Hematopoietic multipotent progenitor cell treated with erythropoietin and hydrocortisone succinate and interleukin-3 and kit ligand, for 15 days (in vitro differentiated cells): ENCODE data around the gene DAGLB.
"Not testable (repeated sequence)": the region's sequence is repeated elsewhere in the genome, so short reads cannot be mapped to it uniquely, and the experiment has no call there.

Experiments used
- DNase-seq: peaks from one replicate; pipeline ENCODE4 v3.0.0-alpha.2; 2015; ENCODE audit warnings: low spot score

Gene DAGLB

GRCh38 chr7:6447581-6448199, at the start of gene DAGLB:
TSS of gene DAGLB (minus strand) at chr7:6447954. CDS start at chr7:6447842, 112 bp downstream.
- DNase-seq, result peak; percentile 98

- no peak for DNase-seq
Measured at GRCh38 chr7:6497637-6497905, 49.8 kb upstream of the DAGLB start.

DNA sequence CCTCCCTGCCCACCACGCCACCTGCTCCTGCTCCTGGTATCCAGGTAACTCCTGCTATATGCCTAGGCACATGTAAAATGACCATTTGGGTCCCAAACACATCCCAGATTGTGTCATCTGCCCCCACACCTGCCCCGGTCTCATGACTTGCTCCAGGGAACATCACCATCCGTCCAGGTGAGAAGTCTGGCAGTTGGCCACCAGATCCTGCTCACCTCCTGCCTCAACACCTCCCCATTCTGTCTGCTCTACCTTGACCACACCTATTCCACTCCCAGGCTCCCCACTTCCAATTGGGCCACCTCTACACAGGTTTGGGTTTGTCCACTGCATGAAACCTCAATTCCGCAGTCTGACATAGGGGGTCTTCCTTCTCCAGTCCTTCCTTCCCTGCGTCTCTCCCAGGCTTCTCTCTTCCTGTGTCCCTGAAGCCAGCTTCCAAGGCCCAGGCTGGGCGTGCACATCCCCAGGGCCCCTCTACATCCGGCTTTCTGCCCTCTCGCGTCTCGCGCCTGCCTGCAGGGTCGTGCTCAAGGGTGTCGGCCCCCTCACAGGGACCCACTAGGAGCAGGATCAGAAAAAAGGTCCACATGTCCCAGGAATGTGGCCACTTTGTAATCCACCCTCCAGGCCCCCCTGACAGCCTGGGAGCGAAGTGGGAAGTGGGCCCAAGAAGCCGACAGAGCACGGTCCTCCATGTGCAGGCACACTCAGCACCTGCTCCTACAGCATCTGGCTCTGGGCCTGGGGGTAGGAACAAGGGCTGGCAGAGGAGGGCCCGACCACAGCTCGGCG, 49.3 kb upstream of the DAGLB start:
- DNase-seq, result no peak

DNA sequence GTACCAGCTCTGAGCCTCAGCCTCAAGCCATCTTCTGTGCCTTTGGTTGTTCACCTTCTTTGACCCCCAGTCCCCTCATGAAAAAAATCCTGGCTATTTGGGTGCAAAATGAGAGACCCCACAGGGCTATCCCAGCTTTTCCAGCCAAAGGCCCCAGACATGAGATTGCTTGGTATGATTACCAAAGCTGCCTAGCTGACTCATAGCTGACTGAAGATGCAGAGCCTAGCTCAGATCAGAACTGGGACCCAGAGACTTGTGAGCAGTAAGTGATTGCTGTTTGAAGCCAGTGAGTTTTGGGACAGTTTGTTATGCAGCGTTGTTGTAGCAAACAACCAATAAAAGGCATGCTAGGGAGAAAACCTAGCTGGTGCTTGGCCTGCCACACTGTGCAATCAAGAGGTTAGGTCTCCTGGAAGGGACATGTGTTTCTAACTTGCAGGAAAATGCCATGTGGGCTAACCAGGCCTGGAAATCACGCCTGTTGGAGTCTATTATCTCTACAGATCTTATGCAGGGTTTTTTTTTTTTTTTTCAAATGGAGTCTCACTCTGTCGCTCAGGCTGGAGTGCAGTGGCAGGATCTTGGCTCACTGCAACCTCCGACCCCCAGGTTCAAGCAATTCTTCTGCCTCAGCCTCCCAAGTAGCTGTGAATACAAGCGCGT, 48.0 kb upstream of the DAGLB start:
- no peak for DNase-seq

GRCh38 chr7:6494365-6494764, 46.6 kb upstream of the DAGLB start:
- DNase-seq, result no peak

GRCh38 chr7:6491194-6491593, 43.4 kb upstream of the DAGLB start:
- no peak for DNase-seq

DNA sequence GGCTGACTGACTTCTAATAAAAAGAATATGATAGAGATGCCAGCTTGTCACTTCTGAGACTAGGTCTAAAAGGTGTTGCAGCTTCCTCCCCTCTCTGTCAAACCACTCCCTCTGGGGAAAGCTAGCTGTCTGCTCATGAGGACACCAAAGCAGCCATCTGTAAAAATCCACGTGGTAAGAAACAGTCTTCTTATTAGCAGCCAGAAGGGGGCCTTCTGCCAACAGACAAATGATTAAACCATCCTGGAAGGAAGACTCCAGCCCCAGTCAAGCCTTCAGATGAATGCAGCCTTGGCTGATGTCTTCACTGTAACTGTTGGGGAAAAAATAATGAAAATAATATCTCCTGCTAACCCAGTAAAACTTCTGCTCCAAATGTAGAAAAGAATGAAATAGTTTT, 41.9 kb upstream of the DAGLB start:
- DNase-seq, result no peak

DNA sequence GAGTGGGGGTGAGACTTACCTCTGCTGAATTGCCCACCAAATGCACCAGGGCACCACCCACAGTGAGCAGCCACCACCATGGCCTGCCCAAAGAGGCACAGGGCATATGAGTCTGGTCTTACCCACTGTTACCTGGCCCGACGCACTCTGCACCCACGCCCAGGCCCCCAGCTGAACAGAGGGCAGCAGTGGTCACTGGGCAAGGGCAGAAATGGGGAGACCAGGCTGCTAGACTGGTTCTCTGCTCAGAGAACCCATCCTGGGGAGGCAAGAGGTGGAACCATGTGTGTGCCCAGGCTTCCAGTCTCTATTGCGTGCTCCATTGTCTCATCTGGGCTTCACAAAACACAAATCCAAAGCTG, 39.4 kb upstream of the DAGLB start:
- DNase-seq, result no peak

DNA sequence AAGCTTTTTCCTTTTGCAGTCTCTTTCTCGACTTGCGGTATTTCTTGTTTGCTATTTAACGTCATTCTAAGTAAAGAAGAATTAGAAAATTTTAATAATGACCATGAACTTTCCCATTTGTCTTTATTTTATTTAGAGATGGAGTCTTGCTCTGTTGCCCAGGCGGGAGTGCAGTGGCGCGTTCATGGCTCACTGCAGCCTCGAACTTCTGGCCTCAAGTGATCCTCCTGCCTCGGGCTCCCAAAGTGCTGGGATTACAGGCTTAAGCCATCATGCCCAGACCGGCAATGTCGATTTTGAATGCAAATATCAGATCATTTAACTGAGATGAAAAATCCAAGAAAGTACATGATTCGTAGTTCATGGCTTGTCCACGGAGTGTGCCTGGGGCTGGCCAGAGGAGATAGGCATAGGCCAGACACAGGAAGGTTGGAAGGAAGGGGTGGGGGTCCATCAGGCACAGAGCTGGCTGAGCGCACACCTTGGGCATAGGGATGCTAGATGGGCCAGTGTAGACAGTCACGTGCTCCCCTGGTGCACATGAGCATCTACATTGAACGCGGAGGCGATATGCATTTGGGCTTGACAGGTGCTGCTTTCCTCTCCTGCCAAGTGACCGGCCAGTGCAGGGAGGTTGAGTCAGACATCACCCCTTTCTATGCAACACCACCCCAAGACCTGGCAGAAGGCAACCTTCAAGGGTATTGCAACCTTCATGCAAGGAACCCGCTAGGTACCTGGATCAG, 38.9 kb upstream of the DAGLB start:
- DNase-seq, result no peak

DNA sequence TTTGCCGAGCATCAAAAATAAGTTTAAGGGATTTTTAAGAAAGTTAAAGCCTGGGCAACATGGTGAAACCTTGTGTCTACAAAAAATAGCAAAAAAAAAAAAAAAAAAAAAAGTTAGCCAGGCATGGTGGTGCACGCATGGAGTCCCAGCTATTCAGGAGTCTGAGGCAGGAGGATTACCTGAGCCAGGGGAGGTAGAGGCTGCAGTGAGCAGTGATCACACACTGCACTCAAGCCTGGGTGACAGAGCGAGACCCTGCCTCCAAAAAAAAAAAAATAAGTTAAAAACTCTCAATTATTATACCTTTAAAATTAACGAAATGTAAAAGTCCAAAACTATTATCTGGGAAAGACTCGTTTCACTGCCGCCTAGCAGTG, 35.0 kb upstream of the DAGLB start:
- DNase-seq, result no peak

GRCh38 chr7:6482307-6482706, 34.6 kb upstream of the DAGLB start:
- no peak for DNase-seq

- DNase-seq, result no peak
Measured at GRCh38 chr7:6481445-6481844, 33.7 kb upstream of the DAGLB start.

- DNase-seq, result no peak
Measured at GRCh38 chr7:6480323-6480660, 32.5 kb upstream of the DAGLB start.

DNA sequence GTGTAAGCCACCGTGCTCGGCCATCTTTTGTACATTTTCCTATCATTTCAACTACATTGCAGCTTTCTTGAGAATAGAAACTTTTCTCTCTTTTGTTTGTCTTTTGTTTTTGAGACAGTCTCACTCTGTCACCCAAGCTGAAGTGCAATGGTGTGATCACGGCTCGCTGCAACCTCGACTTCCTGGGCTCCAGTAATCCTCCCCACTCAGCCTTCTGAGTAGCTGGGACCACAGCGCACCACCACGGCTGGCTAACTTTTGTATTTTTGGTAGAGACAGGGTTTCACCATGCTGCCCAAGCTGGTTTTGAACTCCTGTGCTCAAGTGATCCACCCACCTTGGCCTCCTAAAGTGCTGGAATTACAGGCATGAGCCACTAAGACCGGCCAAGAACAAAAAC, 31.3 kb upstream of the DAGLB start:
- DNase-seq, result no peak

DNA sequence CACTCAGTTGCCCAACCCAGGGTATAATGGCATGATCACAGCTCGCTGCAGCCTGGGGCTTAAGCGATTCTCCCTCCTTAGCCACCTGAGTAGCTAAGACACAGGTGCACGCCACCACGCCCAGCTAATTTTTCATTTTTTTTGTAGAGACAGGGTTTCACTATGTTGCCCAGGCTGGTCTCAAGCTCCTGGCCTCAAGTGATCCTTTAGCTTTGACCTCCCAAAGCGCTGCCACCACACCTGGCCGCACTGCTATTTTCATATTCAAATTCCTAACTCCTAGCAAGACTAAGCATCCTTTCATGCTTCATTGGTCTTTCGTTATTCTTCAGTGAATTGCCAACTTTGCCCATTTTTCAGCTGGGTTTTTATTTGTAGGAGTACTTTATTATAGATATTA, 30.4 kb upstream of the DAGLB start:
- no peak for DNase-seq

- DNase-seq, result no peak
Measured at GRCh38 chr7:6477318-6477660, 29.5 kb upstream of the DAGLB start.

GRCh38 chr7:6476596-6477317, 29.0 kb upstream of the DAGLB start:
- no peak for DNase-seq

DNA sequence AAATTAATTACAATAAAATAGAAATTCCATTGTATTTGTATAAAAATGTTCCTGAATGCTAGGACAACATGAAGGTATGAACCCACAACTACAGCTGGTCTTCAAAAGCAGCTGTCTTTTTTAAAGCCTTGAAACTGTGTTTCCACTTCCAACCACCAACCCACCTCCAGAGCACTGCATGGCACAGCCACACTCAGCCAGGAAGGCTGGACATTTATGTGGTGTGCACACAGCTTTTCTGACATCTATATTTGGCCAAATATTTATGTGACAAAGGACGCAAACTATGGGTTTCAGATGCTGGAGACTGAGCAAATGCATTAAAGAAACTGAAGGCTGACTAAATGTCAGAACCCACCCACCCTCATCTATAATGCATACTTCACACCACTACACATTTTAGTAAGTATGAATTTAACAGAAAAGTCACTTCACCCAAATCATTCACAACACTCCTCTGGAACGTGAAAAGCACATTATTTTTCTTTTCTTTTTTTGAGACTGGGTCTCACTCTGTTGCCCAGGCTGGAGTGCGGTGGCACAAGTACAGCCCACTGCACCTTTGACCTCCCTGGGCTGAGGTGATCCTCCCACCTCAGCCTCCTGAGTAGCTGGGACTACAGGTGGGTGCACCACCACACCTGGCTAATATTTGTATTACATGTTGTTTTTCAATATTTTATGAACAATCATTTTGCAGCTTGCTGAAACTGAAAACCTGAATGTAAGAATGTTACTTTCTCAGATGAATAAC, 27.9 kb upstream of the DAGLB start:
- DNase-seq, result no peak

GRCh38 chr7:6465862-6466261, 18.1 kb upstream of the DAGLB start:
- no peak for DNase-seq

- not testable (repeated sequence) for DNase-seq
Measured at GRCh38 chr7:6463609-6464008, 15.9 kb upstream of the DAGLB start.

GRCh38 chr7:6461946-6462550, 14.3 kb upstream of the DAGLB start:
- no peak for DNase-seq
